ENCODE measurements around the gene CCDC85B.

DNA sequence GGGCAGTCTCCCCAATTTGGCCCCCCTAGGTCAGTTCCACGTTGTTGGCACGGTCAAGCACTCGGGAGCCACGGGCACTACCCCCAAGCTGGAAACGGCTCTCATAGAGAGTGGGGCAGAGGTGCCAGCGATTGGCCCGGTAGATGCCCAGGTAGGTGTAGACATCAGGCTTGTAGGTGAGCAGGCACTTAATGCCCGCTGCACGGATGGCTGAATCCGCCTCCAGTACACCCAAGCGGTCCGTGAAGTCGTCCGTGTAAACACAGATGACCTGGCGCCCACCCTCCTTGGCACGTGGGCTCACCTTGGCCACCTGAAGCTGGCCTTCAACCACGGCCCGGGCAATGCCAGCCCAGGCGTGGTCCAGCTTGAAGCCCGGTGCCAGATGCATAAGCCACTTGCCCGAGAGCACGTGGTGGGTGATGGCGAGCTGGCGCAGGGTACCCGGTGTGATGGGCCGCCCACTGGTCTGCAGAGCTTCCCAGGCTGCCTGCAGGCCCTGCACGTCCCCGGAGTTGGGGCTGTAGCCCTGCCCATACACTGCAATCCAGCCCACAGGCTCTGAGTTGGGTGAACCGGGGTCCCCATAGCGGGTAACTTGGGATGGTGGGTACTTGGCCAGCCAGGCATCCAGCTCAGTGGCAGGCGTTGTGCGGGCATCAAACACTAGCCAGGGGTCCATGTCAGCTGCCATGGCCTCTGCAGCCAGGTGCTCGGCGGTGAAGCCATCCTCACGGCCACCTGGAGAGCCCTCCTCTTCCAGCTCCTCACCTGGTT lies 27.1 kb downstream of the CCDC85B start:
- no peak for TF ChIP-seq REST (IDR thresholded peaks at IDR 0.05)
- no peak for TF ChIP-seq CTCF (IDR thresholded peaks at IDR 0.05; ENCODE audit: low read depth, low read length, missing input control)
